Liver (tissue), 9 donors: Measurements from ENCODE around the gene TMEM107. TPM values are rescaled to one million over a fixed set of nuclear protein-coding genes. Genes with fewer than 3 reads are reported as not detected.

Experiments
- DNase-seq: peaks from one replicate; pipeline ENCODE4 v3.0.0-alpha.2; 2017; ENCODE audit warnings: low spot score
- H3K27ac ChIP-seq, 2 donors: one replicate each; pipeline ENCODE4 v1.7.0; 2013; ENCODE audit warnings: inconsistent platforms in 2 of 2, low read length in 2 of 2, control low read depth in 1 of 2, low read depth in 1 of 2, mild to moderate bottlenecking in 1 of 2
- H3K27me3 ChIP-seq, 4 donors: one replicate each; pipeline versions ENCODE4 v1.6.1 to v1.7.0; 2013; ENCODE audit warnings: low read length in 3 of 4, inconsistent platforms in 1 of 4, mild to moderate bottlenecking in 1 of 4, moderate library complexity in 1 of 4; ENCODE audit not compliant: control insufficient read depth in 4 of 4, insufficient read depth in 4 of 4
- H3K36me3 ChIP-seq, 4 donors: one replicate each; pipeline versions ENCODE4 v1.6.1 to v1.7.0; 2013; ENCODE audit warnings: low read length in 3 of 4, mild to moderate bottlenecking in 3 of 4, low read depth in 1 of 4, moderate library complexity in 1 of 4; ENCODE audit not compliant: control insufficient read depth in 4 of 4, insufficient read depth in 3 of 4
- H3K4me1 ChIP-seq, 4 donors: one replicate each; pipeline versions ENCODE4 v1.6.1 to v1.7.0; 2013; ENCODE audit warnings: low read length in 3 of 4, mild to moderate bottlenecking in 3 of 4, moderate library complexity in 1 of 4; ENCODE audit not compliant: control insufficient read depth in 4 of 4, insufficient read depth in 4 of 4
- H3K4me3 ChIP-seq, 3 donors: one replicate each; pipeline versions ENCODE4 v1.6.1 to v1.7.0; 2013; ENCODE audit warnings: low read length in 3 of 3, control low read depth in 1 of 3, low read depth in 1 of 3, mild to moderate bottlenecking in 1 of 3
- H3K9ac ChIP-seq, 2 donors: one replicate each; pipeline ENCODE4 v1.7.0; 2013; ENCODE audit warnings: low read length in 2 of 2, mild to moderate bottlenecking in 2 of 2, moderate library complexity in 2 of 2, control low read depth in 1 of 2, low read depth in 1 of 2
- H3K9me3 ChIP-seq, 4 donors: one replicate each; pipeline versions ENCODE4 v1.6.1 to v1.7.0; 2013; ENCODE audit warnings: low read length in 3 of 4; ENCODE audit not compliant: control insufficient read depth in 4 of 4
- EGR1 ChIP-seq, 2 donors: IDR thresholded peaks; 2 replicates each; pipeline ENCODE4 v1.6.1; 2016 to 2018; ENCODE audit warnings: antibody characterized with exemption in 2 of 2, low read depth in 2 of 2
- FOXA1 ChIP-seq: IDR thresholded peaks from 2 replicates; pipeline ENCODE4 v1.6.1; 2016; ENCODE audit warnings: antibody characterized with exemption
- FOXA2 ChIP-seq: IDR thresholded peaks from 2 replicates; pipeline ENCODE4 v1.6.1; 2016; ENCODE audit warnings: antibody characterized with exemption
- GABPA ChIP-seq, 2 donors: IDR thresholded peaks in 1 of 2; conservative IDR thresholded peaks in 1 of 2; 2 replicates each; pipeline ENCODE4 v1.6.1; 2016; ENCODE audit warnings: antibody characterized with exemption in 2 of 2, mild to moderate bottlenecking in 1 of 2, moderate library complexity in 1 of 2
- HNF4A ChIP-seq, 2 donors: conservative IDR thresholded peaks; 2 replicates each; pipeline ENCODE4 v1.6.1; 2016; ENCODE audit warnings: antibody characterized with exemption in 2 of 2, mild to moderate bottlenecking in 2 of 2
- JUND ChIP-seq, 2 donors: IDR thresholded peaks; 2 replicates each; pipeline ENCODE4 v1.6.1; 2016; ENCODE audit warnings: antibody characterized with exemption in 2 of 2
- NR2F2 ChIP-seq: IDR thresholded peaks from 2 replicates; pipeline ENCODE4 v1.6.1; 2016; ENCODE audit warnings: antibody characterized with exemption
- WGBS: extraction: QIAGEN DNeasy Blood & Tissue Kit; methylation state at CpG from one replicate; pipeline ENCODE4 v1.1.7; 2013; 5-methylcytosine and 5-hydroxymethylcytosine counted together
- polyA plus RNA-seq, 2 donors: library from polyadenylated mRNA; stranded (reverse) in 1 of 2; unstranded in 1 of 2; fragments of 200-250 nt in 1 of 2; fragments of >200 nt in 1 of 2; fragmentation: Nextera tagmentation in 1 of 2; extraction: Ambion mirVana in 1 of 2; gene quantifications; one replicate each; pipeline versions ENCODE4 v1.2.1 to v1.2.3, GENCODE V29; 2013 to 2015
- total RNA-seq, 2 donors: library from RNA; depleted of rRNA; stranded (reverse); fragments of >200 nt; gene quantifications; one replicate each; pipeline ENCODE4 v1.2.3, GENCODE V29; 2014
- TF ChIP-seq, protein P1 (sequence below): fragments of 150-350 bp; IDR thresholded peaks from 2 replicates; pipeline ENCODE4 v1.5.1; 2017; ENCODE audit warnings: improper control_type of control experiment, low read depth, low read length; ENCODE audit not compliant: missing input control
- TF ChIP-seq, protein P2 (sequence below): IDR thresholded peaks from 2 replicates; pipeline ENCODE4 v1.6.1; 2016; ENCODE audit warnings: antibody characterized with exemption
- TF ChIP-seq, protein P3 (sequence below): IDR thresholded peaks from 2 replicates; pipeline ENCODE4 v1.6.1; 2016; ENCODE audit warnings: antibody characterized with exemption, mild to moderate bottlenecking
- donor health status: healthy.
- donor health status: healthy.
- donor health status: healthy.
- donor health status: healthy.
- donor health status: healthy.

The TMEM107 gene
- total and polyA plus RNA-seq, 4 donors, result 3.0 to 8.4 (median 4.2) TPM

DNA sequence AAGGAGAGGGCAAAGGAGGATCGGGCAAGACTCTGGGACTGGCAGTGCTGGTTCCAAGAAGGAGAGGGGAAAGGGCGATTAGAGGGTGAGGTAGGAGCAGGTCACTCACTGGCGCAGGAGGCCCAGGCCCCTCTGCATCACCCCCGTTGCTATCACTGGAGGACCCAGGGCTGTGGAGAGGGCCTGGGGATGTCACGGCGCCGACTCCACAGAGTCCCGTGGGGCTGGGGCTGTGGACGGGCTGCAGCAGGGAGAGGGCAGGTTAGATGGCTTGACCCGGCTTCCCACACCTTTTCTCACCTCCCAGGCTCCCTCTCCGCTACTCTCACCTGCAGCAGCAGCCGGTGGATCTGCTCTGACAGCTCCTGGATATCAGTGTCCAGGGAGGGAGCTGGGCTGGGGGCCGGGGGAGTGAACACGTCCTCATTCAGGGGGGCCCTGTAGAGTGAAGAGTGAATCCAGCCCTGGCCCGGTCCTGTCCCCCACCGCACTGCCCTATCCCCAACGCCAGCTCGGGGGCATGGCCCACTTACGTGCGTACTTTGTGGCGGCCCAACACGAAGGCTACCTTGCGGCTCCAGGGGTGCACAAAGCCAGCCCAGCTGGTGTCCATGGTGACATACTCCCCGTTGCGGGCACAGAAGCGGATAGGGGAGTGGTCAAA is 28.9 kb downstream of the TMEM107 start:
- H3K27ac ChIP-seq, result no peak overlapping the region
- H3K9me3 ChIP-seq, result no peaks in the 10 kb centered on the region
- no peak for DNase-seq
- no peaks in the 10 kb centered on the region for H3K27me3 ChIP-seq
- peaks cover 6 to 19% (median 12%) of the 10 kb centered on the region in 4 donors for H3K4me1 ChIP-seq
- peaks cover 51 to 79% (median 67%) of the 10 kb centered on the region in 4 donors for H3K36me3 ChIP-seq
- H3K4me3 ChIP-seq, result no peak overlapping the region
- TF ChIP-seq GABPA (IDR thresholded peaks at IDR 0.05 in 1 of 2, conservative IDR thresholded peaks at IDR 0.05 in 1 of 2) (no peak), HNF4A (conservative IDR thresholded peaks at IDR 0.05) (no peak)
- TF ChIP-seq, protein P1, sequence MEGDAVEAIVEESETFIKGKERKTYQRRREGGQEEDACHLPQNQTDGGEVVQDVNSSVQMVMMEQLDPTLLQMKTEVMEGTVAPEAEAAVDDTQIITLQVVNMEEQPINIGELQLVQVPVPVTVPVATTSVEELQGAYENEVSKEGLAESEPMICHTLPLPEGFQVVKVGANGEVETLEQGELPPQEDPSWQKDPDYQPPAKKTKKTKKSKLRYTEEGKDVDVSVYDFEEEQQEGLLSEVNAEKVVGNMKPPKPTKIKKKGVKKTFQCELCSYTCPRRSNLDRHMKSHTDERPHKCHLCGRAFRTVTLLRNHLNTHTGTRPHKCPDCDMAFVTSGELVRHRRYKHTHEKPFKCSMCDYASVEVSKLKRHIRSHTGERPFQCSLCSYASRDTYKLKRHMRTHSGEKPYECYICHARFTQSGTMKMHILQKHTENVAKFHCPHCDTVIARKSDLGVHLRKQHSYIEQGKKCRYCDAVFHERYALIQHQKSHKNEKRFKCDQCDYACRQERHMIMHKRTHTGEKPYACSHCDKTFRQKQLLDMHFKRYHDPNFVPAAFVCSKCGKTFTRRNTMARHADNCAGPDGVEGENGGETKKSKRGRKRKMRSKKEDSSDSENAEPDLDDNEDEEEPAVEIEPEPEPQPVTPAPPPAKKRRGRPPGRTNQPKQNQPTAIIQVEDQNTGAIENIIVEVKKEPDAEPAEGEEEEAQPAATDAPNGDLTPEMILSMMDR, result no peak
- H3K9ac ChIP-seq, result no peak overlapping the region
- WGBS, result 91% methylated on average over 26 of the region's 26 CpGs

DNA sequence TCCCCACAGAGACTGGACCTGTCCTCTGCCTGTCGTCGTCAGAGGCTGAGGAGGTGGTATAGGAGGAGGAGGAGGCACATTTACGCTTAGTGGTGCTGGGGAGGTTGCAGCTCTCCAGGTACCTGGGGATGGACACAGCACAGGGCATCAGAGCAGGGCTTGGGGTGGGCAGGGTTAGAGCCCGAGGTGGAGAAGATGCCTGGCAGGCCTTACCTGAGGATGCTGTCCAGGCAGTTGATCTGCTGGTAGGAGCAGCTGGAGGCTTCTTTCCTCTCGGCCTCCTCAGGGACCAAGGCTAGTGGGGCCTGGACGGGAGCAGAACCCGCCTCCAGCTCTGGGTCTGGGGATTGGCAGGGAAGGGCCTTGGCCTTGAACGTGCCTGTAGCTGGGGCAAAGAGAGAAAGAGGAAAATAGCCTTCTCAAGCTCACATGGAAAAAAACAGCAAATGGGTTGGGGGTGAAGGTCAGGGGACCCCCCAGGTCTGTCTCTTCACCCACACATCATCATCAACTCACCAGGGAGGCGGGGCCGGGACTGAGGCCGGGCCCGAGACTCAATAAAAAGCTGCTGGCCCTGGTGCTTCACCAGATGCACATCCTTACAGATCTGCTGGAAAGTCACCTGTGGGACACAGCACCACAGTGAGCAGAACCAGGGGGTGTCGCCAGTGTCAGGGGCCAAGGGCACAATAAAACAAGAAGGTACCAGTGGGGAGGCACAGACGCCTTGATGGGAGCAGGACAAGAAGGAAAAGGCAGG is 29.6 kb downstream of the TMEM107 start:
- H3K36me3 ChIP-seq, result peaks cover 53 to 86% (median 74%) of the 10 kb centered on the region in 4 donors
- no peak overlapping the region for H3K27ac ChIP-seq
- no peaks in the 10 kb centered on the region for H3K9me3 ChIP-seq
- 95% methylated on average over 14 of the region's 14 CpGs for WGBS
- TF ChIP-seq GABPA (IDR thresholded peaks at IDR 0.05 in 1 of 2, conservative IDR thresholded peaks at IDR 0.05 in 1 of 2), result no peak
- no peak for TF ChIP-seq EGR1 (IDR thresholded peaks at IDR 0.05; ENCODE audit: low read depth in 2 of 2)
- TF ChIP-seq NR2F2, result no peak
- no peak for TF ChIP-seq JUND (IDR thresholded peaks at IDR 0.05)
- TF ChIP-seq, protein P2, sequence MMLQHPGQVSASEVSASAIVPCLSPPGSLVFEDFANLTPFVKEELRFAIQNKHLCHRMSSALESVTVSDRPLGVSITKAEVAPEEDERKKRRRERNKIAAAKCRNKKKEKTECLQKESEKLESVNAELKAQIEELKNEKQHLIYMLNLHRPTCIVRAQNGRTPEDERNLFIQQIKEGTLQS, result no peak
- TF ChIP-seq, protein P3, sequence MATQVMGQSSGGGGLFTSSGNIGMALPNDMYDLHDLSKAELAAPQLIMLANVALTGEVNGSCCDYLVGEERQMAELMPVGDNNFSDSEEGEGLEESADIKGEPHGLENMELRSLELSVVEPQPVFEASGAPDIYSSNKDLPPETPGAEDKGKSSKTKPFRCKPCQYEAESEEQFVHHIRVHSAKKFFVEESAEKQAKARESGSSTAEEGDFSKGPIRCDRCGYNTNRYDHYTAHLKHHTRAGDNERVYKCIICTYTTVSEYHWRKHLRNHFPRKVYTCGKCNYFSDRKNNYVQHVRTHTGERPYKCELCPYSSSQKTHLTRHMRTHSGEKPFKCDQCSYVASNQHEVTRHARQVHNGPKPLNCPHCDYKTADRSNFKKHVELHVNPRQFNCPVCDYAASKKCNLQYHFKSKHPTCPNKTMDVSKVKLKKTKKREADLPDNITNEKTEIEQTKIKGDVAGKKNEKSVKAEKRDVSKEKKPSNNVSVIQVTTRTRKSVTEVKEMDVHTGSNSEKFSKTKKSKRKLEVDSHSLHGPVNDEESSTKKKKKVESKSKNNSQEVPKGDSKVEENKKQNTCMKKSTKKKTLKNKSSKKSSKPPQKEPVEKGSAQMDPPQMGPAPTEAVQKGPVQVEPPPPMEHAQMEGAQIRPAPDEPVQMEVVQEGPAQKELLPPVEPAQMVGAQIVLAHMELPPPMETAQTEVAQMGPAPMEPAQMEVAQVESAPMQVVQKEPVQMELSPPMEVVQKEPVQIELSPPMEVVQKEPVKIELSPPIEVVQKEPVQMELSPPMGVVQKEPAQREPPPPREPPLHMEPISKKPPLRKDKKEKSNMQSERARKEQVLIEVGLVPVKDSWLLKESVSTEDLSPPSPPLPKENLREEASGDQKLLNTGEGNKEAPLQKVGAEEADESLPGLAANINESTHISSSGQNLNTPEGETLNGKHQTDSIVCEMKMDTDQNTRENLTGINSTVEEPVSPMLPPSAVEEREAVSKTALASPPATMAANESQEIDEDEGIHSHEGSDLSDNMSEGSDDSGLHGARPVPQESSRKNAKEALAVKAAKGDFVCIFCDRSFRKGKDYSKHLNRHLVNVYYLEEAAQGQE, result no peak
- TF ChIP-seq HNF4A (conservative IDR thresholded peaks at IDR 0.05), result no peak
- no peak for TF ChIP-seq FOXA2
- no peak overlapping the region for H3K4me3 ChIP-seq
- no peaks in the 10 kb centered on the region for H3K27me3 ChIP-seq
- no peak overlapping the region for H3K9ac ChIP-seq
- DNase-seq, result no peak
- peaks cover 5 to 14% (median 10%) of the 10 kb centered on the region in 4 donors for H3K4me1 ChIP-seq

DNA sequence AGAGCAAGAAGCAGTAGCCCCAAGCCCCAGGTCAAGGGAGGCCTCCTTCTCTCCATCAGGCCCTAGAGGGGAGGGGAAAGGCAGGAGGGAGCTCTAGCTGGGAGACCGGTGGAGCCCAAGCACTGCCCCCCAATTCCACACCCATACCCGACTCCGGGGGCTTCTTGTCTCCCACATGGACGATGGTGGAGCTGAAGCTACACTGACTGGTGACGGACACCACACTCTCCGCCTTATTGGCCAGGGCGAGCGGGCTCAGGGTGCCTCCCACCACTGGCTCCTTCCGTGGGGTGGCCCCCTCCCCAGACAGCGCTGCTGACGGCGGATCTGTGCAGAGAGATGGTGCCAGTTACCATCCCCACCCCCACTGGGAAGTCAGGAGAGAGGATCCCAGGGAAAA is 30.4 kb downstream of the TMEM107 start:
- H3K9ac ChIP-seq, result no peak overlapping the region
- peaks cover 55 to 94% (median 82%) of the 10 kb centered on the region in 4 donors for H3K36me3 ChIP-seq
- no peak for DNase-seq
- H3K9me3 ChIP-seq, result no peaks in the 10 kb centered on the region
- no peak for TF ChIP-seq FOXA1
- no peak overlapping the region for H3K4me3 ChIP-seq
- 95% methylated on average over 12 of the region's 12 CpGs for WGBS
- H3K27me3 ChIP-seq, result no peaks in the 10 kb centered on the region
- peaks cover 0 to 6% (median 4%) of the 10 kb centered on the region in 4 donors for H3K4me1 ChIP-seq
- H3K27ac ChIP-seq, result no peak overlapping the region
